Common myeloid progenitor, CD34-positive (primary cell): ENCODE data around the gene P2RX6.
A peak's percentile ranks its signal among the peaks of the same experiment; 100 is the strongest.

Experiments used
- CTCF ChIA-PET: fragments of 350-600 bp; sonication (Branson Sonifier 250); formaldehyde crosslinking; loops from one replicate; lab custom pipeline; 2021; ENCODE audit warnings: antibody characterized with exemption; lab: Charles Lee
- POLR2A ChIA-PET: fragments of 350-600 bp; sonication (Branson Sonifier 250); formaldehyde crosslinking; loops from one replicate; lab custom pipeline; 2021; ENCODE audit warnings: antibody characterized with exemption; lab: Charles Lee
- DNase-seq, 3 donors: peaks; one replicate each; pipeline versions ENCODE4 v3.0.0 to v3.0.0-alpha.2; 2013
- H3K27ac ChIP-seq, 2 experiments: 1 replicate in 1 of 2; 2 replicates in 1 of 2; pipeline ENCODE4 v1.7.0; 2013; ENCODE audit warnings: inconsistent platforms in 2 of 2, low read length in 2 of 2, mild to moderate bottlenecking in 2 of 2, low read depth in 1 of 2, moderate library complexity in 1 of 2; ENCODE audit not compliant: severe bottlenecking in 2 of 2, insufficient read depth in 1 of 2, poor library complexity in 1 of 2
- H3K27me3 ChIP-seq, 5 experiments: replicated peaks in 2 of 5; 1 replicate in 3 of 5; 2 replicates in 2 of 5; pipeline versions ENCODE4 v1.6.1 to v1.7.0; 2013; ENCODE audit warnings: low read length in 4 of 5, mild to moderate bottlenecking in 2 of 5, moderate library complexity in 2 of 5, inconsistent platforms in 1 of 5; ENCODE audit not compliant: insufficient read depth in 5 of 5, control insufficient read depth in 4 of 5
- H3K36me3 ChIP-seq, 4 experiments: 1 replicate in 2 of 4; 2 replicates in 2 of 4; pipeline versions ENCODE4 v1.6.1 to v1.7.0; 2013; ENCODE audit warnings: low read length in 3 of 4, control low read depth in 1 of 4, mild to moderate bottlenecking in 1 of 4; ENCODE audit not compliant: control insufficient read depth in 4 of 4, insufficient read depth in 4 of 4
- H3K4me1 ChIP-seq, 4 experiments: 1 replicate in 3 of 4; 2 replicates in 1 of 4; pipeline versions ENCODE4 v1.6.1 to v1.7.1; 2013; ENCODE audit warnings: low read length in 3 of 4, mild to moderate bottlenecking in 3 of 4, control low read depth in 1 of 4, inconsistent platforms in 1 of 4, moderate library complexity in 1 of 4; ENCODE audit not compliant: control insufficient read depth in 4 of 4, insufficient read depth in 4 of 4; ENCODE audit errors: control extremely low read depth in 1 of 4
- H3K4me3 ChIP-seq, 7 experiments: 1 replicate in 4 of 7; 2 replicates in 3 of 7; pipeline versions ENCODE4 v1.5.1 to v1.7.0; 2013; ENCODE audit warnings: mild to moderate bottlenecking in 7 of 7, low read length in 6 of 7, moderate library complexity in 6 of 7, inconsistent platforms in 2 of 7, low read depth in 2 of 7, control low read depth in 1 of 7; ENCODE audit not compliant: insufficient read depth in 4 of 7, control insufficient read depth in 1 of 7; ENCODE audit errors: extremely low read depth in 1 of 7
- H3K9me3 ChIP-seq, 5 experiments: 1 replicate in 4 of 5; 2 replicates in 1 of 5; pipeline versions ENCODE4 v1.6.1 to v1.7.1; 2013; ENCODE audit warnings: low read length in 4 of 5, mild to moderate bottlenecking in 2 of 5, inconsistent platforms in 1 of 5, low read depth in 1 of 5, moderate library complexity in 1 of 5; ENCODE audit not compliant: control insufficient read depth in 4 of 5, insufficient read depth in 2 of 5; ENCODE audit errors: control extremely low read depth in 1 of 5
- WGBS: methylation state at CpG from one replicate; pipeline ENCODE4 v1.1.5; 2013; ENCODE audit not compliant: insufficient coverage; 5-methylcytosine and 5-hydroxymethylcytosine counted together

Gene P2RX6

DNA sequence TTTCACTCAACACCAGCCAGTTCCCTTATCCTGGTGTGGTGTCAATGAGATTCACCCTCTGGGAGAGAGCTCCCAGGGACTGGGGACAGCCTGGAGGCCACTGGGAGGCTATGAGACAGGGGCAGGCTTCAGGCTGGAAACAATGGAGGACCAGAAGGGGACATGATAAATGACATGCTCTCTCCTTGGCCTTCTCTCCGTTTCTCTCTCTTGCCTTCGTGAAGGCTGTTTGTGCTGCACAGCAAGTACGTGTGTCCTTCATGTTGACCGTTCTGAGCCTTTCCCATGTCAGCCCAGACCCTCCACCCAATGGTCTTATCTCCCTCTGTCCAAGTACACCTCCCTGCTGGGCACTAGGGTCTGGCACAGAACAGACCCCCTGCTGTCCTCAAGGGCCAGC is 34.4 kb upstream of the P2RX6 start:
- H3K4me3 ChIP-seq: no peak overlapping the region
- CTCF ChIA-PET: interaction anchor here (1.1 to 4.1 kb wide), 4 partner anchors 8 to 23 kb away, joined by 3 to 12 read pairs (median 7); partner anchors contain the start of gene THAP7
- peaks cover 9 to 38% (median 30%) of the 10 kb centered on the region in 4 experiments for H3K4me1 ChIP-seq
- no peak for DNase-seq
- no peak overlapping the region for H3K27ac ChIP-seq
- 98% methylated on average over 4 of the region's 4 CpGs for WGBS
- peaks cover 0 to 9% (median 8%) of the 10 kb centered on the region in 4 experiments for H3K36me3 ChIP-seq
- POLR2A ChIA-PET: no interaction called here
- peaks cover 0 to 10% (median 0%) of the 10 kb centered on the region in 5 experiments for H3K9me3 ChIP-seq
- H3K27me3 ChIP-seq: no peaks in the 10 kb centered on the region

DNA sequence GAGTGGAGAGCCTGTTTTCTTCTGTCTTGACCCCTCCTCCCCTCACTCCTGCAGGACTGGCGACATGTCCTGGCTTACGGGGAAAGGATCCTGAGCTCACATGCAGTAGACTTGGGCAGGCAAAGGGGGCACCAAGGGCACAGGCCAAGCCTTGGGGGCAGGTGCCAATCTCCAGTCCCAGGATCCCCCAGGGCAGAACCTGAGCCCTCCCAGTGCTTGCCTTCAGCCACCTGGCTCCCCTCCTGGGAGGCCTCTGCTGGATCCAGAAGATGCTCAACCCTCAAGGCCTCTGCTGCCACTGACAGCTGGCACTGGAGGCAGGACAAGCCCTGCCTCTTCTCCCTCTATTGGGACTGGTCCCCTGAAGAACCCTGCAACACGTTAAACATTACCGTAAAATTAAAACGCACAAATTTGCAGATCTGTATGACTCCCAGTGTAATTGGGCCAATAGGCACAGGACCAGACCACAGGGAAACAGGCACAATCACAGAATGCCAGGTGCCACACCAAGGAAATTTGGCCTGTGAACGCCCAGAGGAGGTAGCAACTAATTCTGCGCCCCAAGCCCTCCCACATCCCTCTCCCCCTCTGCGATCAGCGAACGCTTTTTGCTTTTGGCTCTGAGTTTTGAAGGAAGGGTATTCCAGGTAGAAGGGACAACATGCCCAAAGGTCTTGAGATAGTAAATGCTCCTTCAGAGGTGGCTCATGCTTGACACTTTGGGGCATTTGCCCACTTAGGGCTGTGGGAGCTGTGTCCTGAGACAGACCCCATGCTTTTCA is 33.8 kb upstream of the P2RX6 start:
- no peaks in the 10 kb centered on the region for H3K27me3 ChIP-seq
- POLR2A ChIA-PET: no interaction called here
- H3K36me3 ChIP-seq: peaks cover 0 to 14% (median 12%) of the 10 kb centered on the region in 4 experiments
- H3K27ac ChIP-seq: peak overlapping the region; percentile 64 to 94
- CTCF ChIA-PET: interaction anchor here (0.8 to 4.1 kb wide), 9 partner anchors 9 to 136 kb away, joined by 3 to 12 read pairs (median 3); partner anchors contain the start of gene THAP7
- H3K9me3 ChIP-seq: peaks cover 0 to 10% (median 0%) of the 10 kb centered on the region in 5 experiments
- WGBS: 73% methylated on average over 7 of the region's 10 CpGs
- H3K4me1 ChIP-seq: peaks cover 9 to 38% (median 30%) of the 10 kb centered on the region in 4 experiments
- no peak for DNase-seq
- H3K4me3 ChIP-seq: peak overlapping the region in 6 of 7 experiments; percentile 71 to 89 (median 87)

DNA sequence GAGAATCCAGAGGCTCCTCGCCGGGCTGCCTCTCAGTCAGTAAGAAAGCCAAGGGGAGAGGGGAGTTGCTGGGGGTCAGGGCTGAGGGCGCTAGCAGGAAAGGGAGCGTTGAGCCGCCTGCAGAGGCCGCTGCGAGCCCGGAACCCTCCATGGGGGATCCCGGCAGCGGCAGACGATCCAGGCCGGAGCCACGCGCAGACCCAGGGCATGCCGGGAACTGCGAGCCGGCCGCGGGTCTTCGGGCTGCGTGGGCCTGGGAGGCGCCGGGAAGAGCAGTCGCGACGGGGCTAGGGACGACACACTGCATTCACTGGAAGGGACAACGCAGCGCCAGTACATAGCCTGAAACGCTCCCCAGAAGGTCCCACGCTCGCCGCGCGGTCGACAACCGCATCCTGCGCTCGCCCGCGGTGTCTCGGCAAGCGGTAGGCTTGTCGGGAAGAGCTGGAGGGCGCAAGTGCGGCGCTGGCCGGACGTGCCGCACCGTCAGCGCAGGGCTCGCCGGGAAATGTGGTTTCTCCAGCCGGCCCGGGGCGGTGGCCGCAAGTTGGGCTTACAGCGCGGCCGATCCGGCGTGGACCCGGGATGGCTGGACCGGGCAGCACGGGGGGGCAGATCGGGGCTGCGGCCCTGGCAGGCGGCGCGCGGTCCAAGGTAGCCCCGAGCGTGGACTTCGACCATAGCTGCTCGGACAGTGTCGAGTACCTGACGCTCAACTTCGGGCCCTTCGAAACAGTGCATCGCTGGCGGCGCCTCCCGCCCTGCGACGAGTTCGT is 33.0 kb upstream of the P2RX6 start, which contains the start of gene LZTR1:
TSS of gene LZTR1 (plus strand) at position 511 of the 776 bp plus-strand sequence. CDS start at position 586, 75 bp downstream.
- peaks cover 9 to 38% (median 30%) of the 10 kb centered on the region in 4 experiments for H3K4me1 ChIP-seq
- H3K4me3 ChIP-seq: peak within 1 kb of the TSS; percentile 65 to 89 (median 87)
- H3K9me3 ChIP-seq: peaks cover 0 to 10% (median 0%) of the 10 kb centered on the region in 5 experiments
- ChIA-PET CTCF (interaction anchor here (0.6 to 4.1 kb wide), 13 partner anchors 9 to 136 kb away, joined by 3 to 12 read pairs (median 3); partner anchors contain the start of gene P2RX6), POLR2A (interaction anchor here (0.7 to 0.8 kb wide), 2 partner anchors 17 to 21 kb away, joined by 3 read pairs; no protein-coding TSS in a partner anchor)
- under 1% methylated on average over 86 of the region's 87 CpGs for WGBS
- H3K27ac ChIP-seq: peak within 1 kb of the TSS; percentile 64 to 94
- no peaks in the 10 kb centered on the region for H3K27me3 ChIP-seq
- peaks cover 0 to 18% (median 16%) of the 10 kb centered on the region in 4 experiments for H3K36me3 ChIP-seq
- DNase-seq: peak; percentile 69 to 83 (median 72)

DNA sequence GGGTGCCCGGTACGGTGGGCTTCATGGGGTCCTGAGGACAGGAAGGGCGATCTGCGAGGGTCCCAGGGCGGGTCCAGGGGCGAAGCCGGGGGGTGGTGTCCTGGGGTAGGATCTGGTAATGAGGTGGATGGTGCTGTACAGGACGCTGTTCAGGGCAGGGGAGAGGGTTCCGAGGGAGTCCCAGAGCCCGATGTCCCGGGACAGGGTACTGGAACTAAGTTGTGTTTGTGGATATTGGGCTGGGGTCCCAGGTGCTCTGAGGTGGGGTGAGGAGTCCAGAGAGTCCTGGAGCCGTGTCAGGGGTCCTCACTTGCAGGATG is 32.4 kb upstream of the P2RX6 start:
- WGBS: 2% methylated on average over 12 of the region's 12 CpGs
- Histone ChIP-seq H3K9me3 (peaks cover 0 to 10% (median 0%) of the 10 kb centered on the region in 5 experiments), H3K4me1 (peaks cover 9 to 38% (median 30%) of the 10 kb centered on the region in 4 experiments), H3K4me3 (peak overlapping the region; percentile 65 to 89 (median 87)), H3K27ac (peak overlapping the region in 1 of 2 experiments; percentile 94), H3K36me3 (peaks cover 0 to 21% (median 17%) of the 10 kb centered on the region in 4 experiments), H3K27me3 (no peaks in the 10 kb centered on the region)
- POLR2A ChIA-PET: interaction anchor here (0.8 kb wide), 1 partner anchor 21 kb away, joined by 3 read pairs; no protein-coding TSS in a partner anchor
- CTCF ChIA-PET: interaction anchor here (0.6 to 4.1 kb wide), 10 partner anchors 8 to 137 kb away, joined by 3 to 12 read pairs (median 3); partner anchors contain the start of gene P2RX6
- DNase-seq: no peak

DNA sequence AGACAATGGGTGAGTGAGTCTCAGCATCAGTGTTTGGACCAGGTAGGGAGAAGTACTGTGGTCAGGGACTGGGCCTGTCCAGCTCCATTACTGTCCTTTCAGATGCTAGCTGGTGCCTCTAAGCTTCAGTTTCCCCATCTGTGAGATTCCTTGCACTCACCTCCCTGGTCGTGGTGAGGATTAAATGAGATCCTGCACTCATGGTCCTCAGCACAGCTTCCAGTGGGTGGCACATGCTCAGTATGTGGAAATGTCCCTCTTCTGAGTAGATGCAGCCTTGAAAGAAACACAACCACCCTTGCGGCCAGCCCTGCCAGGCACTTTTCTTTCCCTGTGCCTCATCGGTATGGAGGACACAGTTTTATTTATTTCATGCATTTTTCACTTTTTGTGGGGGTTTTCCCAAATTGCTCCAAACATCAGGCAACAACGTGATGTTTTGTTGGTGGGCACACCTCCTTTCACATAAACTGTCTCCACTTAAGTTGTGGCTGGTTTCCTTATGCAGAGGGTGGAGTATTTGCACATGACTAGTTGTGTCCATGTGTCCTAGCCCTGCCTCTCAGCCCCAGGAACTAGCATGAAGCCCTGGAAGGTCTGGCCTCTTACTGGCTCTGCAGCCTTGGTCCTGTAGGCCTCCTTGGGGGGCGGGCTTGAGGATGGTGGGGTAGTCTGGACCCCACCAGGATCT is 31.7 kb upstream of the P2RX6 start:
- peaks cover 0 to 9% (median 0%) of the 10 kb centered on the region in 5 experiments for H3K9me3 ChIP-seq
- peak overlapping the region in 1 of 2 experiments; percentile 94 for H3K27ac ChIP-seq
- peak overlapping the region in 6 of 7 experiments; percentile 71 to 89 (median 87) for H3K4me3 ChIP-seq
- ChIA-PET CTCF (interaction anchor here (1.2 to 4.1 kb wide), 2 partner anchors 8 to 60 kb away, joined by 3 to 12 read pairs; no protein-coding TSS in a partner anchor), POLR2A (no interaction called here)
- DNase-seq: no peak
- H3K36me3 ChIP-seq: peaks cover 2 to 28% (median 21%) of the 10 kb centered on the region in 4 experiments
- WGBS: 93% methylated on average over 4 of the region's 5 CpGs
- no peaks in the 10 kb centered on the region for H3K27me3 ChIP-seq
- peaks cover 9 to 38% (median 30%) of the 10 kb centered on the region in 4 experiments for H3K4me1 ChIP-seq

DNA sequence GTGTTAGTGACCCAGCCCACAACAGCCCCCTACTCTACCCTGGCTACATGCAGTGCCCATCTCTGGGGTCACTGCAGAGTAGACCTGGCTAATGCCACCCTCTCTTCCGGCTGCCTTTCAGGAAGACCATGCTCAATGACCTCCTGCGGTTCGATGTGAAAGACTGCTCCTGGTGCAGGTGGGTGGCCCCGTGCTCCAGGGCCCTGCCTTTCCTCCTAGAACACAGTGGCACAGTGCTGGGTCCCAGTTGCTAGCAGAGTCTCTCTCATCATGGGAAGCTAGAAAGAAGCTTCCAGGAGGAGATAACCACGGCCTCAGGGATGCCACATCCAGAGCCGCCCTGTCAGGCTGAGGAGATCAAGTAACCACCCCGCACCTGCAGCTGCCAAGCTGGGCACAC is 29.2 kb upstream of the P2RX6 start:
- DNase-seq: no peak
- 95% methylated on average over 7 of the region's 7 CpGs for WGBS
- Histone ChIP-seq H3K4me3 (no peak overlapping the region), H3K9me3 (no peaks in the 10 kb centered on the region), H3K36me3 (peaks cover 2 to 44% (median 26%) of the 10 kb centered on the region in 4 experiments), H3K27me3 (no peaks in the 10 kb centered on the region), H3K27ac (no peak overlapping the region), H3K4me1 (peaks cover 9 to 30% (median 24%) of the 10 kb centered on the region in 4 experiments)
- CTCF ChIA-PET: no interaction called here
- POLR2A ChIA-PET: no interaction called here
